ENCODE results near the gene ENDOV.
"Not testable (repeated sequence)": the region's sequence is repeated elsewhere in the genome, so short reads cannot be mapped to it uniquely, and the experiment has no call there.

Gene ENDOV

DNA sequence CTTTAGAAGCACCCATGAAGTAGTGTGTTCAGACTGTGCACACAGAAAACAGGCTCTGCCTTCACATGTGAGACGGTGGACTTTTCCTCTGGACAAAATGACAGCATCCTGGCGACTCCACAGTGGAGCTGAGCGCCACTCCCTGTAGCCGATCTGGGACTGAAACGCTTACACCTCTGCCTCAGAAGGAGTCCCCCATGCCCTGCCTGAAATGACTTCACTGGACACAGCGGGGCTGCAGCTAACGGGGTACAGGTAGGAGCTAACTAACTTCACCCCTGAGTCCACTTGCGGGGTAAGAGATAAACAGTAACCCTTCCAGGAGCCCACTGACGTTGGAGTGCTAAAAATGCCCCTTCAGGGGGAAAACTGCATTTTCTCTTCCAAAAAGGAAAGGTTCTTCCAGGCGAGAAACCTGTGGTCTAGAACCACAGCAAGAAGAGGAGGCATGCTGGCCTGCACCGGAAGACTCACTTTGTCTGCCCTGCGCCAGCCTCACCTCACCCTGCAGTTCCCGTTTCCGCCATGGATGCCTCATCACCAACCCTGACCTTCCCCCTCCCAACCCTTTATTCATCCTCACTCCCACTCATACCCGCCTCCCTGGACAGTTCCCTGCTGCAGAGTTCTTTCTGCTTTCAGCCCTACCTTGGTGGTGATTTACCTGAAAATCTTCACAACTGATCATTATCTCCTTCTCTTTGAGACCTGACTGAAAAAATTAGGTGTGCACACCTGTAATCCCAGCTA, 19.4 kb upstream of the ENDOV start:
- DNase-seq, result no peak
- Mint-ChIP-seq H3K27ac (peak overlapping the region; percentile 75), H3K9me3 (no peaks in the 10 kb centered on the region), H3K4me1 (peaks cover 11 to 33% of the 10 kb centered on the region in 2 donors), H3K4me3 (no peak overlapping the region), H3K27me3 (no peaks in the 10 kb centered on the region), H3K36me3 (peaks cover 18 to 21% of the 10 kb centered on the region in 2 donors)
- no peak for ATAC-seq (replicated peaks)

DNA sequence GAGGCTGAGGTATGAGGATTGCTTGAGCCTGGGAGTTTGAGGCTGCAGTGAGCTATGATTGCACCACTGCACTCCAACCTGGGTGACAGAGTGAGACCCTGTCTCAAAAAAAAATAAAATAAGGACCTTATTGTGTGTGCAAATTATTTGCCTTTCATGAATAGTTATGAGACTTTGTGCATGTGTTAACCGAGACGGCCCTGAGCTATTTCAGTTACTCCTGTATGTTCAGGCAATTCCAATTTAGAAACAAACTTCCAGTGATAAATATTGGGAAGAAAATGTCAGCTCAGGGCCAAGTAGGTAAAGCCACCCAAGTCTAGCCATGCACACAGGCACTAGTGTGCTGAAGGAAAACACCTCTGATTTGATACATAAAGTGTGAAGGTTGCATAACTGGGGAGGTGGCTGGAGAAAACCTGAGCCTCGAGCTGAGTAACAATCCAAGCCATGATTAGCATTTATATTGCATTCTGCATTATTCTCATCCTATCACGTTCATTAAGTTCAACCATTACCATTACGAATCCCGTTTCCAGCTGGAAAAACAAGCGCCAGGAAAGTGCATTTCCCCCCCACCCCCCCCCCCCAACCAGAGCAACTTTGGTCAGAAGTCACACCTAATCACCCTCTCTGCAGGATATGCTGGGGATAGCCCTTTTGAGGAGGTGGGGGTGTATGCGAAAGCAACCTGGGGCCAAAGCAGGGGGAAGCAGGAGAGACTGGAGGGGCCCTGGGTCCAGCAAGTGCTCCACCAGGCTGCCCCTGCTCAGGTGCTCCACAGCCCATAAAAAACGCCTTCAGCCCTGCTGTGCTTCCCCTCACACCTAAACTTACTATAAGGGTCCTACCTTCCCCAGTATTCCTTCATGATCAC, 18.6 kb upstream of the ENDOV start:
- Mint-ChIP-seq H3K27ac (peak overlapping the region; percentile 75), H3K9me3 (no peaks in the 10 kb centered on the region), H3K27me3 (no peaks in the 10 kb centered on the region), H3K4me3 (no peak overlapping the region), H3K36me3 (peaks cover 13 to 18% of the 10 kb centered on the region in 2 donors), H3K4me1 (peaks cover 11 to 33% of the 10 kb centered on the region in 2 donors)
- ATAC-seq (replicated peaks) (no peak), DNase-seq (no peak)

DNA sequence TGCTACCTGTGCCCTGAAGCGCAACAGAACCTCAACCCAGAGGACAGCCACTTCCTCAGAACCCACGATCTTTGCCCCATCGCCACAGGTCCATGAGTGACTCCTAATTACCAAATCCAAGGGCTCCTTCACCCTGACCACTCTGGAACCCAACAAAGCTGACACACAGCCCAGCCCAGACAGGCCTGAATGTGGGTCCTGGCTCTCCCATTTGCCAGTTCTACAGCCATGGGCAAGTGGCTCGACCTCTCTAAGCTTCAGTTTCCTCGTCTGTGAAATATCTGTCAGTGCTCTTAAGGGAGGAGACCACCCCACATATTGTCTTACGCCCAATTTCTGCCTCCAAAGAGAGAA, 18.0 kb upstream of the ENDOV start:
- peaks cover 9 to 13% of the 10 kb centered on the region in 2 donors for H3K36me3 Mint-ChIP-seq
- peaks cover 11 to 33% of the 10 kb centered on the region in 2 donors for H3K4me1 Mint-ChIP-seq
- peak overlapping the region; percentile 27 for H3K27ac Mint-ChIP-seq
- H3K4me3 Mint-ChIP-seq, result no peak overlapping the region
- ATAC-seq (replicated peaks) (peak in 1 of 2 donors; percentile 48), DNase-seq (no peak)
- no peaks in the 10 kb centered on the region for H3K27me3 Mint-ChIP-seq
- no peaks in the 10 kb centered on the region for H3K9me3 Mint-ChIP-seq

DNA sequence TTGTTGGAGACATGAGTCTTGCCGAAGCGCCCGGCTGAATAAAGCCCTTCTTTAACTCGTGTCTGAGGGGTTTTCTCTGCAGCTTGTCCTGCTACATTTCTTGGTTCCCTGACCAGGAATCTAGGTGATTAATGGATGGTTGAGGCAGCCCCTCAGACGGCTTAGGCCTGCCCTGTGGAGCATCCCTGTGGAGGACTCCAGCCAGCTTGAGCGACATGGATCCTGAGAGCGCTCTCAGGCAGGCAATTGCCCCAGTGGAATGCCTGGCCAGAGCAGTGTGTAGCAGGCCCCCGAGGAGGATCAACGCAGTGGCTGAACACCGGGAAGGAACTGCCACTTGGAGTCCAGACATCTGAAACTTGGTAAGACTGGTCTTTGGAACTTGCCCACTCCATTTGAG, 17.3 kb upstream of the ENDOV start:
- peak overlapping the region in 1 of 2 donors; percentile 51 for H3K4me3 Mint-ChIP-seq
- DNase-seq, result no peak
- H3K27me3 Mint-ChIP-seq, result no peaks in the 10 kb centered on the region
- ATAC-seq (replicated peaks), result no peak
- H3K4me1 Mint-ChIP-seq, result peaks cover 11 to 33% of the 10 kb centered on the region in 2 donors
- H3K9me3 Mint-ChIP-seq, result no peaks in the 10 kb centered on the region
- peak overlapping the region; percentile 63 for H3K27ac Mint-ChIP-seq
- peaks cover 7 to 11% of the 10 kb centered on the region in 2 donors for H3K36me3 Mint-ChIP-seq

DNA sequence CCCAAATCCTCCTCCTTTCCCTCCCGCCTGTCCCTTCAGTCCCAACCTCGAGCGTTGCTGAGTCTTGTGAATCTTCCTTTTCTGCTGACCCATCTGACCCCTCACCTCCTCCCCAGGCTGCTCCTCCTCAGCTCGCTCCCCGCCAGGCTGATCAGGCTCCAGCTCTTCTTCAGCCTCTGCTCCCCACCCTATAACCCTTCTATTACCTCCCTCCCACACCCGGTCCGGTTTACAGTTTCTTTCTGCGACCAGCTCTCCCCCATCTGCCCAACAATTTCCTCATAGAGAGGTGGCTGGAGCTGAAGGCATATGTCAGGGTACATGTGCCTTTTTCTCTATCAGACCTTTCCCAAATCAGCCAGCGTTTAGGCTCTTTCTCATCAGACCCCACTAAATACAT, 13.9 kb upstream of the ENDOV start:
- peaks cover 10 to 33% of the 10 kb centered on the region in 2 donors for H3K4me1 Mint-ChIP-seq
- not testable (repeated sequence) for H3K27ac Mint-ChIP-seq; ATAC-seq (replicated peaks); DNase-seq; H3K4me3 Mint-ChIP-seq; H3K9me3 Mint-ChIP-seq; H3K27me3 Mint-ChIP-seq; H3K36me3 Mint-ChIP-seq

DNA sequence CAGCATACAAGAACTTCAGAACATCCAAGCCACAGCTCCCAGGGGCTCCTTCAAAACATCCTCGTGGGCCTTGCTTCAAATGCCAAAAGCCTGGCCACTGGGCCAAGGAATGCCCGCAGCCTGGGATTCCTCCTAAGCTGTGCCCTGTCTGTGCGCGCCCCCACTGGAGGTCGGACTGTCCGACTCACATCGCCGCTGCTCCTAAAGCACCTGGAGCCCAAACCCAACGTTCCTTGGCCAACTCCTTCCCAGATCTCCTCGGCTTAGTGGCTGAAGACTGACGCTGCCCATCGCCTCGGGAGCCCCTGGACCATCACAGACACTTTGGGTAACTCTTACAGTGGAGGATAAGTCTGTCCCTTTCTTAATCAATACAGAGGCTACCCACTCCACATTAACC, 12.9 kb upstream of the ENDOV start:
- ATAC-seq (replicated peaks); H3K9me3 Mint-ChIP-seq; H3K4me3 Mint-ChIP-seq; DNase-seq; H3K27me3 Mint-ChIP-seq; H3K27ac Mint-ChIP-seq; H3K36me3 Mint-ChIP-seq: not testable (repeated sequence)
- peaks cover 7 to 30% of the 10 kb centered on the region in 2 donors for H3K4me1 Mint-ChIP-seq

DNA sequence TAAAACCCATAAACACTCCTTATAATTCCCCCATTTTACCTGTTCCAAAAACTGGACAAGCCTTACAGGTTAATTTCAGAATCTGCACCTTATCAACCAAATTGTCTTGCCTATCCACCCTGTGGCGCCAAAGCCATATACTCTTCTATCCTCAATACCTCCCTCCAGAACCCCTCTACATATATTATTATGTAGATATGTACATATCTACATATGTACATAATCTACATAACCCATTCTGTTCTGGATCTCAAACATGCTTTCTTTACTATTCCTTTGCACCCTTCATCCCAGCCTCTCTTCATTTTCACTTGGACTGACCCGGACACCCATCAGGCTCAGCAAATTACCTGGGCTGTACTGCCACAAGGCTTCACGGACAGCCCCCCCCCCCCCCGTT, 12.0 kb upstream of the ENDOV start:
- no peaks in the 10 kb centered on the region for H3K9me3 Mint-ChIP-seq
- DNase-seq, result no peak
- ATAC-seq (replicated peaks), result no peak
- H3K27ac Mint-ChIP-seq, result no peak overlapping the region
- no peak overlapping the region for H3K4me3 Mint-ChIP-seq
- no peaks in the 10 kb centered on the region for H3K36me3 Mint-ChIP-seq
- no peaks in the 10 kb centered on the region for H3K27me3 Mint-ChIP-seq
- H3K4me1 Mint-ChIP-seq, result peaks cover 5 to 21% of the 10 kb centered on the region in 2 donors

DNA sequence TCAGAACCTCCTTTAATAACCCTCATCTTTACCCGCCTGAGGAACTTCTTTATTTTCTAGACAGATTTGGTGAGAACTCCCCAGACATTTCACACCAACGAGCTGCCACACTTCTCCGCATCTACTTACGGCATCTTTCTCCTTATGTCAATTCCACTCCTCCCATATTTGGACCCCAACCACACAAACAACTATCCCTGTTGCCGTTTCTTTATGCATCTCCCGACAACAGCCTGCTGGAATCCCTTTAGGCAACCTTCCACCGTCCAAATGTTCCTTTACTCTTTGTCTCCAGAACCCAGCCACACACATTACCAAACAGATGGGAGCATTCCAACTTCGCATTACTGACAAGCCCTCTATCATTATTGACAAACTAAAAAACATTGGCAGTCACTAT, 8.8 kb upstream of the ENDOV start:
- H3K9me3 Mint-ChIP-seq, result no peaks in the 10 kb centered on the region
- H3K27me3 Mint-ChIP-seq, result peaks cover 0 to 3% of the 10 kb centered on the region in 2 donors
- no peaks in the 10 kb centered on the region for H3K4me1 Mint-ChIP-seq
- ATAC-seq (replicated peaks) (no peak), DNase-seq (no peak)
- no peaks in the 10 kb centered on the region for H3K36me3 Mint-ChIP-seq
- no peak overlapping the region for H3K27ac Mint-ChIP-seq
- no peak overlapping the region for H3K4me3 Mint-ChIP-seq

DNA sequence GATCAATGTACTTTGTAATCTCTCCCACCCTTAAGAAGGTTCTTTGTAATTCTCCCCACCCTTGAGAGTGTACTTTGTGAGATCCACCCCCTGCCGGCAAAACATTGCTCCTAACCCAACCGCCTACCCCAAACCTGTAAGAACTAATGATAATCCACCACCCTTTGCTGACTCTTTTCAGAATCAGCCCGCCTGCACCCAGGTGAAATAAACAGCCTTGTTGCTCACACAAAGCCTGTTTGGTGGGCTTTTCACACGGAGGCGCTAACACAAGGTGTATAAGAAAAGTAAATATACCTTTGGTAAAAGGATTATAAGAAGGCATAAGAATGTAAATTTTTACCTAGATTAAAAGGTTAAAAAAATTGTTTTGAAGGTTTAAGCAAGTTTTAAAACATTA, 7.0 kb upstream of the ENDOV start:
- not testable (repeated sequence) for H3K27ac Mint-ChIP-seq

DNA sequence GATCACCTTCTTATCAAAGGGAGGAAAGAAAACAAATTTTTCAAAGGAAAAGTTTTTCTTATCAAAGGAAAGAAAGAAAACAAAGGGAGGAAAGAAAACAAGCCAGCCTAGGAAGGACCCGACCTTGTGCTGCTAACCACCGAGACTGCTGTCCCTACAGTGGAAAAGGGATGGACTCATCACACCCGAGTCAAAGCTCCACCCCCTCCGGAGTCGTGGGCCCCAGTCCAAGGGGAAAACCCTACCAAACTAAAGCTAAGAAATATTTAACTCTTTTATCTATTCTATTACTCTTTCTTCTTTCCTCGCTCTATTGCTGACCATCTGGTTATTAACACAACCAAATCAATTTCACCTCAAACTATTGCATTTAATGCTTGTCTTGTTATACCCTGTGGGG, 6.1 kb upstream of the ENDOV start:
- ATAC-seq (replicated peaks), result no peak
- peaks cover 0 to 6% of the 10 kb centered on the region in 2 donors for H3K4me1 Mint-ChIP-seq
- peaks cover 7 to 9% of the 10 kb centered on the region in 2 donors for H3K27me3 Mint-ChIP-seq
- H3K36me3 Mint-ChIP-seq, result no peaks in the 10 kb centered on the region
- no peaks in the 10 kb centered on the region for H3K9me3 Mint-ChIP-seq
- H3K4me3 Mint-ChIP-seq, result no peak overlapping the region
- no peak overlapping the region for H3K27ac Mint-ChIP-seq
- DNase-seq, result no peak

More for the DNA sequence above, 7.0 kb upstream of the ENDOV start:
- H3K4me1 Mint-ChIP-seq; H3K4me3 Mint-ChIP-seq; H3K36me3 Mint-ChIP-seq; ATAC-seq (replicated peaks); DNase-seq; H3K27me3 Mint-ChIP-seq; H3K9me3 Mint-ChIP-seq: not testable (repeated sequence)

DNA sequence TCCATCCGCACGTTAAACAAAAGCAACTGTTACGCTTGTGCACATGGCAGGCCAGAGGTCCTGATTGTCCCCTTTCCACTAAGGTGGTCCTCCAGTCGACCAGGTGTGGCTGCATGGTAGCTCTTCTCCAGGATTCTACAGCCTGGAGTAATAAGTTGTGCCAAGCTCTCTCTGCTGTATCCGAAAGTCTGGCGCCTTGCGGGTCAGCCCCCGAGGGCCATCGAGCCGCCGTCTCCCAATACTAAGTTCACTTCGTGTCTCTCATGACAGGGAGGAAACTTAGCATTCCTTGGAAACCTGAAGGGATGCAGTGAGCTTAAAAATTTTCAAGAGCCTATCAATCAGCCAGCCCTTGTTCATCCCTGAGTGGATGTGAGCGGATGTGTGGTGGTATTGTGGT, 5.3 kb upstream of the ENDOV start:
- Mint-ChIP-seq H3K9me3 (no peaks in the 10 kb centered on the region), H3K27ac (no peak overlapping the region), H3K4me3 (no peak overlapping the region), H3K27me3 (peaks cover 9 to 12% of the 10 kb centered on the region in 2 donors), H3K4me1 (peaks cover 7 to 13% of the 10 kb centered on the region in 2 donors), H3K36me3 (no peaks in the 10 kb centered on the region)
- DNase-seq (no peak), ATAC-seq (replicated peaks) (no peak)

DNA sequence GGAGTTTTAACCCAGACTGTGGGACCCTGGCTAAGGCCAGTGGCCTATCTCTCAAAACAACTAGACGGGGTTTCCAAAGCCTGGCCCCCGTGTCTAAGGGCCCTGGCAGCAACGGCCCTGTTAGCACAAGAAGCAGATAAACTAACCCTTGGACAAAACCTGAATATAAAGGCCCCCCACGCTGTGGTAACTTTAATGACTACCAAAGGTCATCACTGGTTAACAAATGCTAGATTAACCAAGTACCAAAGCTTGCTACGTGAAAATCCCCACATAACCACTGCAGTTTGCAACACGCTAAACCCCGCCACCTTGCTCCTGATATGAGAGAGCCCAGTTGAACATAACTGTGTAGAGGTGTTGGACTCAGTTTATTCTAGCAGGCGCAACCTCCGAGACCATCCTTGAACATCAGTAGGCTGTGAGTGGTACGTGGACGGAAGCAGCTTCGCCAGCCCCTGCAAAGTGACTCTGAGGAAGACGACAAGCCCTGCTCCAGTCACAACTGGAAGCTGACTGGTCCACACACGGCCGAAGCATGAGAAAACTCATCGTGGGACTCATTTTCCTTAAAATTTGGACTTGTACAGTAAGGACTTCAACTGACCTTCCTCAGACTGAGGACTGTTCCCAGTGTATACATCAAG, 4.4 kb upstream of the ENDOV start:
- not testable (repeated sequence) for DNase-seq; ATAC-seq (replicated peaks); H3K27ac Mint-ChIP-seq; H3K9me3 Mint-ChIP-seq; H3K36me3 Mint-ChIP-seq; H3K4me3 Mint-ChIP-seq
- Mint-ChIP-seq H3K27me3 (peaks cover 9 to 12% of the 10 kb centered on the region in 2 donors), H3K4me1 (peaks cover 7 to 17% of the 10 kb centered on the region in 2 donors)

DNA sequence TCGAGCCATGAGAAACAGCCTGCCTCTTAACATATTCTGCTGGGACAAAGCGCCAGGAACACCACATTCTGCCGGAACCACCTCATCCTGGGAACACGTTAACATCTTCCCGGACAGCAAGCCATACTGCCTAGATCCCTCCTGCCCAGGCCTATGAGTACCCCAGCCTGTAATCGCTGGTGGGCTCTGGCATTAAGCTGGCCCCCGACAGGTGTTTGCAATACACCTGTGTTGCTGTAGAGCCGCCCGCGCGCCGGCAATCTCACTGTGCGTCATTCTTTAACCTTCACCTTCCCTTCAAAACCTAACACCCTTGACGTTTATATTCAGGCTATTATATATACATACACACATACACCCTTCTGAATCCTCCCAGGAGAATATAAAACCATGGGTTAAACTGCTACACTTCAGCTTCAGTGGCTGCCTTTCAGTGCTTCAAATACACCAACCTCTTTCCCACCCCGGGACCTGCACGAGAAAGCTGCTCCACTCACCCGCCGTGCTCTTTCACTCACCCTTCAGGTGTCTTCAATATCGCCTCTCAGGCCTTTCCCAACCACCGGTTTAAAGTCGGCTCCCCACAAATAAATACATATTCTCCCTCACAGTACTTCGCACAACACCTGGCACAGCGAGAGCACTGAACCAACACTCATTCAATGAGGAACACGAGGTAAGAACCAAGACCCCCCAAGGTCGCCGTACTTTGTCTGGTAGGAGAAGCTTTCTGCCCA, 1.0 kb upstream of the ENDOV start:
- H3K9me3 Mint-ChIP-seq, result no peaks in the 10 kb centered on the region
- peak overlapping the region; percentile 93 for H3K27ac Mint-ChIP-seq
- DNase-seq, result no peak
- peaks cover 9 to 11% of the 10 kb centered on the region in 2 donors for H3K27me3 Mint-ChIP-seq
- peaks cover 13 to 42% of the 10 kb centered on the region in 2 donors for H3K4me1 Mint-ChIP-seq
- H3K4me3 Mint-ChIP-seq, result peak overlapping the region; percentile 89 to 97
- ATAC-seq (replicated peaks), result no peak
- H3K36me3 Mint-ChIP-seq, result peaks cover 2 to 17% of the 10 kb centered on the region in 2 donors

DNA sequence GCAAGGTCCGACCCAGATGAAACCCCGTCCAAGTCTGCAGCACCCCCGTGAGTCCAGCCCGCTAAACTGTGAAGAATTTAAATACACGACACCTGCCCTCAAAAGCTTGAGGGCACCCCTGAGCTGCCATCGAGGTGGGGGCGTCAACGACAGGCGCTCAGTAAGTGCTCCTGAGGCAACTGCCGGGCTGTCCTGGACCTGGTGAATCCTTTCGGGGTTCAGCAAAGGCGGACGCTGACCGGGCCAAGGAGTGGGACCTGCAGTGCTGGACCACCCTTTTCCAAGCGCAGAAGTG, 512 bp upstream of the ENDOV start:
- Mint-ChIP-seq H3K27ac (peak overlapping the region; percentile 93), H3K27me3 (peaks cover 8 to 9% of the 10 kb centered on the region in 2 donors), H3K9me3 (no peaks in the 10 kb centered on the region), H3K4me3 (peak overlapping the region; percentile 89 to 97), H3K4me1 (peaks cover 14 to 42% of the 10 kb centered on the region in 2 donors), H3K36me3 (peaks cover 5 to 20% of the 10 kb centered on the region in 2 donors)
- ATAC-seq (replicated peaks) (peak in 1 of 2 donors; percentile 14), DNase-seq (no peak)

Measured in stimulated activated naive B cell treated with anti-CD40 and anti-IgM and Interleukin-4, amounts not matched to agents 10 μg/mL and 1 μg/mL and 100 μg/mL, for 72 hours (primary cell).